Measurements from ENCODE around the gene TTC9C. TPM values are rescaled to one million over a fixed set of nuclear protein-coding genes. Genes with fewer than 3 reads are reported as not detected.
A peak's percentile ranks its signal among the peaks of the same experiment; 100 is the strongest.

Gene TTC9C
- total and polyA plus RNA-seq, 2 of the 13 experiments (the other 11 are each of a cell fraction or from before 2014, with no cell fraction given), result 28.0 to 36.4 TPM

- TF ChIP-seq ARID4A (CRISPR knock-in tag; IDR thresholded peaks at IDR 0.05; ENCODE audit: borderline replicate concordance) (peak; percentile 77), ERF (CRISPR knock-in tag; IDR thresholded peaks at IDR 0.05) (peak; percentile 93), ARNT2 (CRISPR knock-in tag; IDR thresholded peaks at IDR 0.05; ENCODE audit: low read depth) (peak; percentile 98), ZNF414 (CRISPR knock-in tag; IDR thresholded peaks at IDR 0.05) (0 out of 2 replicates have a peak, but pooled peaks have one; percentile 80), ZNF879 (CRISPR knock-in tag; IDR thresholded peaks at IDR 0.05) (0 out of 2 replicates have a peak, but pooled peaks have one; percentile 42), MED1 (CRISPR knock-in tag; IDR thresholded peaks at IDR 0.05) (peak; percentile 80), MTF1 (CRISPR knock-in tag; IDR thresholded peaks at IDR 0.05) (0 out of 2 replicates have a peak, but pooled peaks have one; percentile 55), KDM4B (CRISPR knock-in tag; IDR thresholded peaks at IDR 0.05) (peak; percentile 73; the same call in 1 of the 2 replicates), ZNF503 (CRISPR knock-in tag; IDR thresholded peaks at IDR 0.05) (peak; percentile 75; the same call in 1 of the 2 replicates), KLF6 (CRISPR knock-in tag; IDR thresholded peaks at IDR 0.05) (peak; percentile 84; the same call in 1 of the 2 replicates), EED (CRISPR knock-in tag; IDR thresholded peaks at IDR 0.05) (0 out of 2 replicates have a peak, but pooled peaks have one; percentile 46), IRX3 (CRISPR knock-in tag; IDR thresholded peaks at IDR 0.05; ENCODE audit: borderline replicate concordance, low read depth) (peak; percentile 98; the same call in 1 of the 2 replicates), POLR2AphosphoS5 (IDR thresholded peaks at IDR 0.05; ENCODE audit: low read depth, low read length) (peak; percentile 71), HOXA3 (CRISPR knock-in tag; IDR thresholded peaks at IDR 0.05) (peak; percentile 87), XRCC5 (optimal IDR thresholded peaks at IDR 0.05; ENCODE audit: low read length) (peak; percentile 56), KDM1A (CRISPR knock-in tag; IDR thresholded peaks at IDR 0.05) (0 out of 2 replicates have a peak, but pooled peaks have one; percentile 37), ZKSCAN8 (CRISPR knock-in tag; IDR thresholded peaks at IDR 0.05; ENCODE audit: borderline replicate concordance) (peak; percentile 72; the same call in 1 of the 2 replicates), ISL2 (CRISPR knock-in tag; IDR thresholded peaks at IDR 0.05) (peak; percentile 51; the same call in 1 of the 2 replicates), RBM39 (IDR thresholded peaks at IDR 0.05; ENCODE audit: low read depth, low read length, poor library complexity, severe bottlenecking) (peak; percentile 17), YEATS4 (CRISPR knock-in tag; IDR thresholded peaks at IDR 0.05; ENCODE audit: borderline replicate concordance) (peak; percentile 98)
- TF ChIP-seq, protein P1, sequence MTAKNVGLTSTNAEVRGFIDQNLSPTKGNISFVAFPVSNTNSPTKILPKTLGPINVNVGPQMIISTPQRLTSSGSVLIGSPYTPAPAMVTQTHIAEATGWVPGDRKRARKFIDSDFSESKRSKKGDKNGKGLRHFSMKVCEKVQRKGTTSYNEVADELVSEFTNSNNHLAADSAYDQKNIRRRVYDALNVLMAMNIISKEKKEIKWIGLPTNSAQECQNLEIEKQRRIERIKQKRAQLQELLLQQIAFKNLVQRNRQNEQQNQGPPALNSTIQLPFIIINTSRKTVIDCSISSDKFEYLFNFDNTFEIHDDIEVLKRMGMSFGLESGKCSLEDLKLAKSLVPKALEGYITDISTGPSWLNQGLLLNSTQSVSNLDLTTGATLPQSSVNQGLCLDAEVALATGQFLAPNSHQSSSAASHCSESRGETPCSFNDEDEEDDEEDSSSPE (CRISPR knock-in tag; IDR thresholded peaks at IDR 0.05), result peak; percentile 97
- TF ChIP-seq, protein P2, sequence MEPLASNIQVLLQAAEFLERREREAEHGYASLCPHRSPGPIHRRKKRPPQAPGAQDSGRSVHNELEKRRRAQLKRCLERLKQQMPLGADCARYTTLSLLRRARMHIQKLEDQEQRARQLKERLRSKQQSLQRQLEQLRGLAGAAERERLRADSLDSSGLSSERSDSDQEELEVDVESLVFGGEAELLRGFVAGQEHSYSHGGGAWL (CRISPR knock-in tag; IDR thresholded peaks at IDR 0.05), result peak; percentile 89
Observed at GRCh38 chr11:62727165-62727871, 968 bp upstream of the TTC9C start, which contains the start of gene HNRNPUL2 (continued).
